Neural progenitor cell (in vitro differentiated cells): Measurements from ENCODE around the gene BBIP1. TPM values are rescaled to one million over a fixed set of nuclear protein-coding genes. Genes with fewer than 3 reads are reported as not detected.

ENCODE experiments used
- DNase-seq: peaks from one replicate; pipeline ENCODE4 v3.0.0-alpha.2; 2016; ENCODE audit warnings: low spot score
- H2AFZ ChIP-seq: fragments of 200-600 bp; sonication (generic); replicated peaks from 2 replicates; pipeline ENCODE4 v1.6.1; 2016; ENCODE audit warnings: antibody characterized with exemption
- H3F3A ChIP-seq: fragments of 200-600 bp; sonication (generic); 2 replicates; pipeline ENCODE4 v1.6.1; 2016; ENCODE audit warnings: antibody characterized with exemption, low read depth
- H3K27ac ChIP-seq: fragments of 200-600 bp; sonication (generic); 2 replicates; pipeline ENCODE4 v1.5.1; 2016; ENCODE audit warnings: mild to moderate bottlenecking
- H3K27me3 ChIP-seq: fragments of 200-600 bp; sonication (generic); 2 replicates; pipeline ENCODE4 v1.6.1; 2016; ENCODE audit warnings: mild to moderate bottlenecking, moderate library complexity
- H3K36me3 ChIP-seq: fragments of 200-600 bp; sonication (generic); 2 replicates; pipeline ENCODE4 v1.5.1; 2016
- H3K4me1 ChIP-seq: fragments of 200-600 bp; sonication (generic); 2 replicates; pipeline ENCODE4 v1.6.1; 2016; ENCODE audit warnings: mixed run types
- H3K4me2 ChIP-seq: fragments of 200-600 bp; sonication (generic); 2 replicates; pipeline ENCODE4 v1.6.1; 2016
- H3K4me3 ChIP-seq: fragments of 200-600 bp; sonication (generic); 2 replicates; pipeline ENCODE4 v1.5.1; 2016
- H3K79me2 ChIP-seq: fragments of 200-600 bp; sonication (generic); 2 replicates; pipeline ENCODE4 v1.6.1; 2016; ENCODE audit warnings: low read depth
- H3K9ac ChIP-seq: fragments of 200-600 bp; sonication (generic); 2 replicates; pipeline ENCODE4 v1.6.1; 2016
- H3K9me3 ChIP-seq: fragments of 200-600 bp; sonication (generic); 2 replicates; pipeline ENCODE4 v1.5.1; 2016; ENCODE audit warnings: low read depth
- H4K20me1 ChIP-seq: fragments of 200-600 bp; sonication (generic); 2 replicates; pipeline ENCODE4 v1.6.1; 2016; ENCODE audit warnings: low read depth
- H3K27ac Mint-ChIP-seq: 3 replicates; pipeline ENCODE4 v1.8.0; 2021; ENCODE audit warnings: mixed read lengths
- H3K27me3 Mint-ChIP-seq: 2 replicates; pipeline ENCODE4 v1.8.0; 2022; ENCODE audit warnings: low read depth, mild to moderate bottlenecking, inconsistent platforms, moderate library complexity, mixed read lengths; ENCODE audit not compliant: insufficient read depth
- H3K36me3 Mint-ChIP-seq: 3 replicates; pipeline ENCODE4 v1.8.0; 2021; ENCODE audit warnings: mixed read lengths
- H3K4me1 Mint-ChIP-seq: 3 replicates; pipeline ENCODE4 v1.8.0; 2021; ENCODE audit warnings: mixed read lengths
- H3K4me3 Mint-ChIP-seq: 3 replicates; pipeline ENCODE4 v1.8.0; 2021; ENCODE audit warnings: mild to moderate bottlenecking, moderate library complexity, mixed read lengths
- H3K9me3 Mint-ChIP-seq: 3 replicates; pipeline ENCODE4 v1.8.0; 2020; ENCODE audit warnings: mixed read lengths
- CTCF ChIP-seq: fragments of 200-600 bp; sonication (generic); IDR thresholded peaks from 2 replicates; pipeline ENCODE4 v1.5.1; 2017; ENCODE audit warnings: antibody characterized with exemption, mild to moderate bottlenecking
- EZH2 ChIP-seq: fragments of 200-600 bp; sonication (generic); IDR thresholded peaks from 2 replicates; pipeline ENCODE4 v1.6.1; 2017; ENCODE audit warnings: antibody characterized with exemption, mild to moderate bottlenecking, moderate library complexity
- EZH2phosphoT487 ChIP-seq: fragments of 200-600 bp; sonication (generic); IDR thresholded peaks from 2 replicates; pipeline ENCODE4 v1.6.1; 2017; ENCODE audit warnings: antibody characterized with exemption
- total RNA-seq: library from RNA; depleted of rRNA; stranded (reverse); fragments of >200 nt; gene quantifications from 2 replicates; pipeline ENCODE4 v1.2.3, GENCODE V29; 2015; ENCODE audit warnings: low replicate concordance

The BBIP1 gene
- total RNA-seq, 1 donor from 2014 or later, result 58.4 TPM

GRCh38 chr10:110885932-110886674 is 32.9 kb downstream of the BBIP1 start:
- Mint-ChIP-seq H3K4me3 (no peak overlapping the region), H3K27me3 (no peaks in the 10 kb centered on the region), H3K36me3 (peaks cover 16% of the 10 kb centered on the region), H3K27ac (no peak overlapping the region), H3K4me1 (no peaks in the 10 kb centered on the region), H3K9me3 (no peaks in the 10 kb centered on the region)
- H3K79me2 ChIP-seq, result no peaks in the 10 kb centered on the region
- TF ChIP-seq EZH2phosphoT487, result no peak
- no peak for TF ChIP-seq CTCF
- TF ChIP-seq EZH2, result no peak
- no peaks in the 10 kb centered on the region for H3F3A ChIP-seq
- no peak overlapping the region for H2AFZ ChIP-seq
- H3K9me3 ChIP-seq, result no peaks in the 10 kb centered on the region
- DNase-seq, result no peak
- peaks cover 13% of the 10 kb centered on the region for H4K20me1 ChIP-seq
- H3K27ac ChIP-seq, result no peak overlapping the region
- no peaks in the 10 kb centered on the region for H3K27me3 ChIP-seq
- H3K4me2 ChIP-seq, result no peak overlapping the region
- H3K4me3 ChIP-seq, result no peak overlapping the region
- H3K4me1 ChIP-seq, result no peaks in the 10 kb centered on the region
- peaks cover 36% of the 10 kb centered on the region for H3K36me3 ChIP-seq
- H3K9ac ChIP-seq, result no peak overlapping the region

- Mint-ChIP-seq H3K27ac (no peak overlapping the region), H3K36me3 (peaks cover 12% of the 10 kb centered on the region), H3K4me1 (no peaks in the 10 kb centered on the region), H3K27me3 (no peaks in the 10 kb centered on the region), H3K4me3 (no peak overlapping the region), H3K9me3 (no peaks in the 10 kb centered on the region)
- no peak for DNase-seq
- no peaks in the 10 kb centered on the region for H3F3A ChIP-seq
- peaks cover 25% of the 10 kb centered on the region for H3K36me3 ChIP-seq
- no peaks in the 10 kb centered on the region for H3K79me2 ChIP-seq
- no peak overlapping the region for H3K4me2 ChIP-seq
- H3K4me3 ChIP-seq, result no peak overlapping the region
- no peak overlapping the region for H3K27ac ChIP-seq
- TF ChIP-seq EZH2phosphoT487 (no peak), CTCF (no peak), EZH2 (no peak)
- no peaks in the 10 kb centered on the region for H3K9me3 ChIP-seq
- H3K4me1 ChIP-seq, result no peaks in the 10 kb centered on the region
- no peak overlapping the region for H2AFZ ChIP-seq
- H4K20me1 ChIP-seq, result peaks cover 19% of the 10 kb centered on the region
- no peak overlapping the region for H3K9ac ChIP-seq
- H3K27me3 ChIP-seq, result no peaks in the 10 kb centered on the region
Observed at GRCh38 chr10:110883924-110884323, 35.1 kb downstream of the BBIP1 start.

GRCh38 chr10:110881905-110882304 is 37.1 kb downstream of the BBIP1 start:
- Histone ChIP-seq H3K27me3 (no peaks in the 10 kb centered on the region), H3K4me2 (no peak overlapping the region), H3K79me2 (peaks cover 10% of the 10 kb centered on the region), H3K4me3 (no peak overlapping the region), H3F3A (no peaks in the 10 kb centered on the region), H2AFZ (no peak overlapping the region), H3K36me3 (peaks cover 20% of the 10 kb centered on the region), H3K4me1 (no peaks in the 10 kb centered on the region), H4K20me1 (peaks cover 30% of the 10 kb centered on the region), H3K27ac (no peak overlapping the region), H3K9ac (no peak overlapping the region), H3K9me3 (no peaks in the 10 kb centered on the region)
- H3K4me1 Mint-ChIP-seq, result no peaks in the 10 kb centered on the region
- H3K9me3 Mint-ChIP-seq, result no peaks in the 10 kb centered on the region
- DNase-seq, result no peak
- H3K36me3 Mint-ChIP-seq, result peaks cover 9% of the 10 kb centered on the region
- no peak overlapping the region for H3K4me3 Mint-ChIP-seq
- H3K27ac Mint-ChIP-seq, result no peak overlapping the region
- H3K27me3 Mint-ChIP-seq, result no peaks in the 10 kb centered on the region
- TF ChIP-seq EZH2 (no peak), EZH2phosphoT487 (no peak), CTCF (no peak)
